KMS-11 (cell line): Measurements from ENCODE around the gene ZNF562.
"Not testable (repeated sequence)": the region's sequence is repeated elsewhere in the genome, so short reads cannot be mapped to it uniquely, and the experiment has no call there.

Experiments
- H2AFZ ChIP-seq: fragments of 200-600 bp; sonication (generic); 2 replicates; pipeline ENCODE4 v1.6.1; 2016; ENCODE audit warnings: antibody characterized with exemption, mixed run types, low read depth
- H3K27ac ChIP-seq: fragments of 200-600 bp; sonication (generic); 2 replicates; pipeline ENCODE4 v1.6.1; 2016; ENCODE audit warnings: mild to moderate bottlenecking, mixed run types
- H3K27me3 ChIP-seq: fragments of 200-600 bp; sonication (generic); 2 replicates; pipeline ENCODE4 v1.6.1; 2017; ENCODE audit warnings: mild to moderate bottlenecking, low read depth, mixed run types, moderate library complexity; ENCODE audit not compliant: insufficient read depth
- H3K36me3 ChIP-seq: fragments of 200-600 bp; sonication (generic); 2 replicates; pipeline ENCODE4 v1.6.1; 2017; ENCODE audit warnings: mild to moderate bottlenecking, mixed run types; ENCODE audit not compliant: insufficient read depth
- H3K4me1 ChIP-seq: fragments of 200-600 bp; sonication (generic); 2 replicates; pipeline ENCODE4 v1.6.1; 2016; ENCODE audit warnings: mild to moderate bottlenecking, low read depth, mixed run types; ENCODE audit not compliant: poor library complexity, severe bottlenecking
- H3K4me2 ChIP-seq: fragments of 200-600 bp; sonication (generic); 2 replicates; pipeline ENCODE4 v1.7.0; 2016; ENCODE audit warnings: mild to moderate bottlenecking, mixed run types
- H3K4me3 ChIP-seq: fragments of 200-600 bp; sonication (generic); IDR thresholded peaks from 2 replicates; pipeline ENCODE4 v1.6.1; 2017; ENCODE audit warnings: low read depth, low read length, mixed read lengths; ENCODE audit not compliant: insufficient read depth
- H3K79me2 ChIP-seq: fragments of 200-600 bp; sonication (generic); 2 replicates; pipeline ENCODE4 v1.6.1; 2016; ENCODE audit warnings: low read depth, mixed run types; ENCODE audit not compliant: insufficient read depth
- H3K9ac ChIP-seq: fragments of 200-600 bp; sonication (generic); 2 replicates; pipeline ENCODE4 v1.6.1; 2016; ENCODE audit warnings: mild to moderate bottlenecking, mixed run types
- H4K20me1 ChIP-seq: fragments of 200-600 bp; sonication (generic); 2 replicates; pipeline ENCODE4 v1.6.1; 2016; ENCODE audit warnings: mild to moderate bottlenecking, mixed run types; ENCODE audit not compliant: insufficient read depth
- CTCF ChIP-seq: fragments of 200-600 bp; sonication (generic); conservative IDR thresholded peaks from 2 replicates; pipeline ENCODE4 v1.6.1; 2017; ENCODE audit warnings: low read depth, mild to moderate bottlenecking, antibody characterized with exemption, low read length, moderate library complexity, mixed read lengths

ZNF562 gene

GRCh38 chr19:9700229-9700981, 25.5 kb upstream of the ZNF562 start:
- H3K4me2 ChIP-seq = no peak overlapping the region

GRCh38 chr19:9690301-9690700, 15.4 kb upstream of the ZNF562 start:
- H3K9ac ChIP-seq, H3K27me3 ChIP-seq, H3K4me2 ChIP-seq, H3K79me2 ChIP-seq, H3K36me3 ChIP-seq, H2AFZ ChIP-seq, H3K27ac ChIP-seq, H3K4me1 ChIP-seq, H4K20me1 ChIP-seq, H3K4me3 ChIP-seq: not testable (repeated sequence)

More at GRCh38 chr19:9700229-9700981, 25.5 kb upstream of the ZNF562 start:
- Histone ChIP-seq H3K4me1 (no peaks in the 10 kb centered on the region), H3K36me3 (no peaks in the 10 kb centered on the region), H2AFZ (no peak overlapping the region), H3K27me3 (no peaks in the 10 kb centered on the region), H3K79me2 (no peaks in the 10 kb centered on the region), H3K4me3 (no peak overlapping the region), H4K20me1 (no peaks in the 10 kb centered on the region), H3K9ac (no peak overlapping the region), H3K27ac (no peak overlapping the region)
- no peak for TF ChIP-seq CTCF

GRCh38 chr19:9679996-9680395, 5.1 kb upstream of the ZNF562 start:
- not testable (repeated sequence) for H3K79me2 ChIP-seq, H3K9ac ChIP-seq, H3K4me2 ChIP-seq, H2AFZ ChIP-seq, H3K27ac ChIP-seq, H3K4me1 ChIP-seq, H3K36me3 ChIP-seq, H3K27me3 ChIP-seq, H4K20me1 ChIP-seq, H3K4me3 ChIP-seq

- not testable (repeated sequence) for H3K4me1 ChIP-seq, H4K20me1 ChIP-seq, H3K36me3 ChIP-seq, H3K4me3 ChIP-seq, H3K27me3 ChIP-seq
- H3K27ac ChIP-seq = peak overlapping the region; percentile 78
- H3K9ac ChIP-seq = peak overlapping the region; percentile 75
- H3K4me2 ChIP-seq = peak overlapping the region; percentile 57; the same call in 1 of the 2 replicates
- H3K79me2 ChIP-seq = peaks cover 14% of the 10 kb centered on the region
- H2AFZ ChIP-seq = peak overlapping the region; percentile 89
Measured at GRCh38 chr19:9675358-9675901, 530 bp upstream of the ZNF562 start.

GRCh38 chr19:9673912-9674662, 813 bp downstream of the ZNF562 start:
- H3K4me2 ChIP-seq = peak overlapping the region; percentile 57
- no peak overlapping the region for H3K4me3 ChIP-seq
- peak overlapping the region; percentile 89 for H2AFZ ChIP-seq
- TF ChIP-seq CTCF = no peak
- H3K27ac ChIP-seq = peak overlapping the region; percentile 78
- H3K9ac ChIP-seq = peak overlapping the region; percentile 75
- no peaks in the 10 kb centered on the region for H3K4me1 ChIP-seq
- no peaks in the 10 kb centered on the region for H3K27me3 ChIP-seq
- H3K79me2 ChIP-seq = peaks cover 26% of the 10 kb centered on the region
- no peaks in the 10 kb centered on the region for H4K20me1 ChIP-seq
- no peaks in the 10 kb centered on the region for H3K36me3 ChIP-seq
